ENCODE data around the gene SMCO4.
"Not testable (repeated sequence)": the region's sequence is repeated elsewhere in the genome, so short reads cannot be mapped to it uniquely, and the experiment has no call there.

Gene SMCO4, protein sequence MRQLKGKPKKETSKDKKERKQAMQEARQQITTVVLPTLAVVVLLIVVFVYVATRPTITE

GRCh38 chr11:93543292-93543977 lies at the start of gene SMCO4:
Gene SMCO4, minus strand, starts transcription at chr11:93543391. Its CDS starts 64,202 bp downstream, at chr11:93479189.
- peak; percentile 96 for DNase-seq (ENCODE audit: low spot score)

DNA sequence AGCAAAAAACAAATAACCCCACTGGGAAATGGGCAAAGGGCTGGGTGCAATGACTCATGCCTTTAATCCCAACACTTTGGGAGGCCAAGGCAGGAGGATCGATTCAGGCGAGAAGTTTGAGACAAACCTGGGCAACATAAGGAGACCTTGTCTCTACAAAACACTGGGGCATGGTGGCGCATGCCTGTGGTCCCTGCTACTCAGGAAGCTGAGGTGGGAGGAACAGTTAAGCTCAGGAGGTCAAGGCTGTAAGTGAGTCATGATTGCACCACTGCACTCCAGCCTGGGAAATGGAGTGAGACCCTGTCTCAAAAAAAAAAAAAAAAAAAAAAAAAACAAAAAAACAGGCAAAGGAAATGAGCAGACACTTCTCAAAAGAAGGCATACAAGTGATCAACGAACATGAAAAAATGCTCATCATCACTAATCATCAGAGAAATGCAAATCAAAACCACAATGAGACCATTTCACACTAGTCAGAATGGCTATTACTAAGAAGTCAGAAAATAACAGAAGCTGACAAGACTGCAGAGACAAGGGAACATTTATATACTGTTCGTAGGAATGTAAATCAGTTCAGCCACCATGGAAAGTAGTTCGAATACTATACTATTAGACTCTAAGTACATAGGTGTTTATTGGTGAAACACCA lies 48.2 kb upstream of the SMCO4 start:
- DNase-seq (ENCODE audit: low spot score), result no peak

- DNase-seq (ENCODE audit: low spot score), result no peak
Observed at GRCh38 chr11:93589347-93589746, 46.2 kb upstream of the SMCO4 start.

DNA sequence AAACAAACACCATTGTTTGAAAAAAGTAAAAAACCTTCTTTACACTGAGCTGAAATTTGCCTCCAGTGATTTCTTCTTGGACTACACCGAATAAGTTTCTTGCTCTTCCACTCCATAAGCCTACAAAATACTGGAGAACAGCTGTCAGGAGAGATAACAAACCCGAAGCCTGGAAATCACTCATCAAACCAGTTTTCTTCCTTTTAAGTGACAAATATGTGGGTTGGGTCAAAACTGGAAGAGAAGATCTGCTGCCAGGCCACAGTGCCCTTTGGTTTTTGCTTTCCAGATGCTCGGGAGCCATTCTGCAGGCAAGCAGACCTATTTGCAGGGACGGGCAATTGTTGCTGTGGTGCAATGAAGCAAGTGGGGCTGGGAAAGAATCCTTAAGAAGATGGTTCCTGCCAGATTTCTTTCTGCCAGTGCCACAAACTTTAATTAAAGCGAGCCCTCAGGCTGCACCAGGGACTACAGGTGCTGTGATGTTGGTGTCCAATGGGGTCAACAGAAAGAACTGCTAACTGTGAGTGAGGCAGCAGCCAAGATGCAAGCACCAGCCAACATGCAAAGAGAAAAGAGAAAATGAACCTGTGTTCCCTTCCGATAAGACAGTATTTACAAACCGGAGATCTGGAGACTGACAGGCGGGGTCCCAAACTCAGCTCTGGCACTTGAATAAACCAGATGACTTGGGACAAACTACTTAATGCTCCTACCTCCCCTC lies 44.8 kb upstream of the SMCO4 start:
- DNase-seq (ENCODE audit: low spot score), result no peak

- not testable (repeated sequence) for DNase-seq (ENCODE audit: low spot score)
Observed at GRCh38 chr11:93587425-93587824, 44.2 kb upstream of the SMCO4 start.

DNA sequence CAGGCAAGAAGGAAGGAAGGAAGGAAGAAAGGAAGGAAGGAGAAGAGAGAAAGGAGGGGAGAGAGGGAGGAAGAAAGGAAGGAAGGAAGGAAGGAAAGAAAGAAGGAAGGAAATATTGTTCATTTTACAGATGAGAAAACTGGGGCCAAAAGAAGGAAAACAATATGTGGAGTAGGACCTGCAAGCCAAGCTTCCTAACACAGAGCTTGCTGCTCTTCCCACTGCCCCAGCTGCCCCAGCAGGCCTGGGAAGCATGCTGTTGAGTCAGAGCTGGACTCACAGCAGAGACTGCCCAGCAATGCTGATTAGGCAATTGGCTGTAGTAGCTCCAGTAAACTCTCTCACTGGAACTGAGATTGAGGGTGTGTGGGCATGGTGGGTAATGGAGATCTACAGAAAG lies 42.6 kb upstream of the SMCO4 start:
- peak; percentile 88 for DNase-seq (ENCODE audit: low spot score)

DNA sequence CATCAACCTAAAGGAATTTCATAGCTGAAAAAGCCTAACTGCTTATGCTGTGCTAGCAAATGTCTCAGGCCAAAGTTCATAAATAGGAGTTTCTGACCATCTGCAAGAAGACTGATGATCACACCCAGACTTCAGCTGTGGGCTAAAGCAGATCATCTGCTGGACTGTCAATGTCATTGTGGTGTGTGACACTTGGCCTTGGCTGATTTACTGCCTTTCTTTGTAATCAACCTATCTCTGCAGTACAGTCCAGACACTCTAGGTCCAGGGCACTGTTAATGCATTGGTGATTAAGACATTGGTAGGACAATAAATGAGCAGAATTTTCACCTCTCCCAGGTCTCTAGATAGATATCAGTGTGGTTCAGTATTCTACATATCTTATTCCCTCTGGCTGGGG lies 40.3 kb upstream of the SMCO4 start:
- DNase-seq (ENCODE audit: low spot score), result no peak

DNA sequence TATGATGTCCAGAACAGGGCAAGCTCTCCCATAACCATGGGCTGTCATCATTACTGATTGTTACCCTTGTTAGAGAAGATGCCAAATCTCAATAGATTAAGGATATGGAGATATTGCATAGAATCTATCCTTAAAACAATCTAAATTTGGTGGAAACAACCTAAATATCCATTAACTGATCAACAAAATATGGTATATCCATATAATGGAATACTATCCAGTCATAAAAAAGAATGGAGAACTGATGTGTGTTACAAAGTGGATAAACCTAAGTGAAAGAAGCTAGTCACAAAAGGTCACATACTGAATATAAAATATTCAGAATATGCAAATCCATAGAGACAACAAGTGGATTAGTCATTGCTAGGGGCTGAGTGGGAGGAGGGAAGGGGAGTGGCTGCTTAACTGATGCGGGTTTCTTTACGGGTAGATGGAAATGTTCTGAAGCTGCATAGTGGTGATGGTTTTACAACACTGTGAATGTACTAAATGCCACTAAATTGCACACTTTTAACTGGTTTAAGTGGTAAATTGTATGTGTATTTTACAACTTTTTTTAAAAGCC lies 36.1 kb upstream of the SMCO4 start:
- DNase-seq (ENCODE audit: low spot score), result no peak

DNA sequence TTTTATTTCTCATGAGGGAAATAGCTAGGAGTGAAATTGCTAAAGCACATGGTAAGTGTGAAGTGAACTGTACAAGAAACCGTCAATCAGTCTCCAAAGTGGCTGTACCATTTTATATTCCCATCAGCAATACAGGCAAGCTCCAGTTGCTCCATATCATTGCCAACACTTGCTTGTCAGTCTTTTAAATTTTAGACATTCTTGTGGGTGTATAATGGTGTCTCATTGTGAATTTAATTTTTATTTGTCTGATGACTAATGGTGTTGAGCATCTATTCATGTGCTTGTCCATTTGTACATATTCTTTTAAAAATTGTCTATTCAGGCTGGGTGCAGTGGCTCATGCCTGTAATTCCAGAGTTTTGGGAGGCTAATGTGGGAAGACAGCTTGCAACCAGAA lies 34.1 kb upstream of the SMCO4 start:
- DNase-seq (ENCODE audit: low spot score), result peak; percentile 44

GRCh38 chr11:93576870-93577269 lies 33.7 kb upstream of the SMCO4 start:
- DNase-seq (ENCODE audit: low spot score), result peak; percentile 23

DNA sequence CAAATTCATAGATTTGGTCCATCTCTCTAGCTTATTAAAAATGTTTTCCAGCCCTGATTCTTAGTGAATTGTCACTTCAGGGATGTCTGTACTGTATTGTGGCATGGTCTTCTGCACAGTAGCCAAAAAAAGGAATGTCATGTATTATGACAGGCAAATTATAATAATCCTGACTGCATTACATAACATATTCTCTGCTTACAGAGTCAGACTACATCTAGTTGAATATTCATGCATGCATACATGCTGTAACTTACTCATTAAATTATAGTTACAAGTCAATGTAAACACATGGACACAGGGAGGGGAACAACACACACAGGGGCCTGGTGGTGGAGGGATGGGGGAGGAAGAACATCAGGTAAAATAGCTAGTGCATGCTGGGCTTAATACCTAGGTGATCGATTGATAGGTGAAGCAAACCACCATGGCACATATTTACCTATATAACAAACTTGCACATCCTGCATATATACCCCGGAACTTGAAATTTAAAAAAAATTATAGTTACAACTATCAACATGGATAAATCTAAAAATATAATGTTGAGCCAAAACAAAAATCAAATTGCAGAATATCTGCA lies 31.5 kb upstream of the SMCO4 start:
- no peak for DNase-seq (ENCODE audit: low spot score)

GRCh38 chr11:93573184-93573583 lies 30.0 kb upstream of the SMCO4 start:
- no peak for DNase-seq (ENCODE audit: low spot score)

GRCh38 chr11:93572621-93573020 lies 29.4 kb upstream of the SMCO4 start:
- DNase-seq (ENCODE audit: low spot score), result no peak

DNA sequence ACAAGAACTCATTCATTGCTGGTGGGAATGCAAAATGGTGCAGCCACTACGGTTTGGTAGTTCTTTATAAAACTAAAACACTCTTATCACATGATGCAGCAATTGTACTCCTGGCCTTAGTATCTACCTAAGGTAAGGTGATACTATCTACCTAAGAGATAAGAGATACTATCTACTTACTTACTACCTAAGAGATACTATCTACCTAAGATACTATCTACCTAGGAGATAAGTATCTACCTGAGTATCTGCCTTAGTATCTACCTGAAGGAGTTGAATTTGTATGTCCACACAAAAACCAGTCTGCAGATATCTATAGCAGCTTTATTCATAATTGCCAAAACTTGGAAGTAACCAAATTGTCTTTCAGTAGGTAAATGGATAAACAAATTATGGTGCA lies 29.0 kb upstream of the SMCO4 start:
- DNase-seq (ENCODE audit: low spot score), result no peak

GRCh38 chr11:93571612-93572011 lies 28.4 kb upstream of the SMCO4 start:
- DNase-seq (ENCODE audit: low spot score), result no peak

GRCh38 chr11:93570759-93571413 lies 27.7 kb upstream of the SMCO4 start:
- DNase-seq (ENCODE audit: low spot score), result peak; percentile 60

GRCh38 chr11:93569496-93569895 lies 26.3 kb upstream of the SMCO4 start:
- no peak for DNase-seq (ENCODE audit: low spot score)

DNA sequence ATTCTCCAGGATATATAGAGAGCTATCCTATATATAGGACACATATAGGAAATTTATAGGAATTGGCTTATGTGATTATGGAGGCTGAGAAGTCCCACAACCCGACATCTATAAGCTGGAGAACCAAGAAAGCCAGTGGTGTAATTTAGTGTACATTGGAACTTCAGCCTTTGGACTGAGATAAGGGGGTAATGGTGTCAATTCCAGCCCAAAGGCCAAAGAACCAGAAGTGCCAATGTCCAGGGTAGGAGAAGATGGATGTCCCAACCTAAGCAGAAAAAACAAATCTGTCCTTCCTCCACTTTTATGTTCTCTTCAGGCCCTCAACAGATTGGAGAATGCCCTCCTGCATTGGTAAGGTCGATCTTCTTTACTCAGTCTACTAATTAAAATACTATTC lies 25.5 kb upstream of the SMCO4 start:
- no peak for DNase-seq (ENCODE audit: low spot score)

DNA sequence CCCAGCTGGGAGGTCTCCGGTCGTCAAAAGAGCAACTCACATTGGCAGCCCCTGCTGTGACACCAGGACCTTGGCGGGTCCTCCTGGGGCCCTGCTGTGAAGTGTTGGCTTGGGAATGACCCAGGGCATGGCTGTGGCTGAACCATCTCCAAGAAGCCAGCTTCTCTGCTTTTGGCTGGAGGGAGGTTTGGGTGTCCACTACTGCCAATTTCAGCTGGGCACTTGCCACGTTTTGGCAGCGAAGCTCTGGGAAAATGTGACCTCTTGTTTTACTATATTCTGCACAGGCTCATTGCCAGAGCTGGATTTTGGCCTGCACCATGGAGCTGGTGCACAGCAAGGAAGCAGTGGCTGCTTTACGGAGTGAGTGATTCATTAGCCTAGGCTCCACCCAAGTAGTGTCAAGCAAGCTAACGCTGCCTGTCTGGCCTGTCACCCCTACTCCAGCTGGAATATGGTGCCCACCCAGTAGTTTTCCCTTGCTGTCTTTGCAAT lies 24.3 kb upstream of the SMCO4 start:
- peak; percentile 29 for DNase-seq (ENCODE audit: low spot score)

GRCh38 chr11:93564895-93565294 lies 21.7 kb upstream of the SMCO4 start:
- no peak for DNase-seq (ENCODE audit: low spot score)

DNA sequence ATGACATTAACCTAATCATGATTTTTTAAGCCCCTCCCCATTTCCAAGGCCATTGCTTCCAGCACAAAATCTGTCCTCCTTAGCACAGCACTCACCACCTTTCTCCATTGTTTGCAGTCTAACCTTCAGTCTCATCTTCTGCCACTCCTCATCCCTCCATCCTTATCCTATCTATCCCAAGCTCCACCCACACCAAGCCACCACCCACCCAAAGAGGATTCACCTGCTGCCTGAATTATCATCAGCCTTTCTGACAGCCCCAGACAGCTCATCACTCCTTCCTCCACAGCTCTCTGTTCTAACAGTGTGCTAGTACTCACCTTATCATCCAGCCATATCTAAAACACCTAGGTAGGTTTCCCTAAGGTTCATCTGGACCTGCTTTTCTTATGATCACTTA lies 20.7 kb upstream of the SMCO4 start:
- DNase-seq (ENCODE audit: low spot score), result no peak
